HL-60/S4 treated with phorbol 12-myristate 13-acetate at 8.2 ng/mL for 4 days and 3 days (cell line): ENCODE data around the gene FFAR3.
"Not testable (repeated sequence)": the region's sequence is repeated elsewhere in the genome, so short reads cannot be mapped to it uniquely, and the experiment has no call there.

Experiments
- in situ Hi-C: fragments of 300-500 bp; cut with MboI; formaldehyde crosslinking; loops from 2 replicates; pipeline ENCODE4 v1.15.0; 2022; ENCODE audit warnings: low sequenced_read_pairs

FFAR3 gene

DNA sequence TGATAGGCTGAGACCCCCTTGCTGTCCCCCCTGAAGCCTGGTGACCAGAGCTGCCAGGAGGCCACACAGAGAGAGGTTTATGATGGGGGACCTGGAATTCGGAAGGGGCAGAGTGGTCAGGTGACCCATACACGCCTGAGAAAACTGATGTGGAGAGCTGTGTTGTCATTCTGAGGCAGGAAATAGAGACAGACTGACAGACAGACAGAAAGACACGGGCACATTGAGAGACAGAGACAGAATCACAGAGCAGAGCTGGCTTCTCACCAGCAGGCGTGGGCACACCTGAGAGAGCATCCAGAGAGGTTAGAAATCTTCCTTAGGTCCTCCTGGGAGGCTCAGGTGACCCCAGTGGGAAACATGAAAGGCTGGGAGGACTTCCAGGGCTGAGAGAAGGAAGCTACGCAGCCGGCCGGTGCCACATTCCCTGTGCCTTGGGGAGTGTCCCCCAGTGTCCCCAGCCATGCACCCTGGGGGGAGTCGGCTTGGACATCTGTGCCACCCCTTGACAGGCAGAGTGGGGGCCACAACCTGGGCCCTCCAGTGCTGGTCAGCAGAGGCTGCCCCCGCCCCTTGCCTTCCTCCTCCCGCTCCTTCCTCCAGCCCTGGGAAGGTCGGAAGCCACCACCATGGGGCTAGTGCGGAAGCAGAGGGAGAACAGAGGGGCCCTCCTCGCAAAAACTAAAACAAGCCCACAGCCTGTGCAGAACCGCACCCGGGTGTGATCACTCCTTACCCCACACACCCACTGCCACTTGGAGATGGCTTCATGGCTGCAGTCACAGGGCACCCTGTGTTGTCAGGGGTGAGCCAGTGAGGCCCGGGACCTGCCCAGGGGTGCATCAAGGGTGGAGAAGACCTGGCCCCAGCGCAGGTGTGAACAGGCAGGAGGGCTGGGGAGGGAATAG is 8.4 kb upstream of the FFAR3 start:
- in situ Hi-C loops: no loop called here

DNA sequence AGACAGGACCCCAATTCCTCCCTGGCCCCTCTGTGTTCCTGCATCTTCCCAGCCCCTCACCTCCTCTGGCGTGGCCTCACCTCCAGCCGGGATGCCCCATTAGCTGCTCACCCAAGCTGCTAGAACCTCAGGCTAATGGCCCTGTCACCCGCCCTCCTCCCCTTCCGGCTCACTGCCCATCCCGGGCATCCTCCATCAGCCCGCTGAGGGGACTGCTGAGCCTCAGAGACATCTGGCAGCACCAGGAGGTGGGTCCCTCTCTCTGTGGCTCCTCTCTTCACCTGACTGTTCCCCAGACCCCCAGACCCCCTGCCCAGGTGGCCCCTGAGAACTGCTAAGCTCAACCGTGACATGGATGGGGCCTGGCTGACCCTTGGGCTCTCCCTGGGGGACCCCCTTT is 7.7 kb upstream of the FFAR3 start:
- in situ Hi-C loops: no loop called here

DNA sequence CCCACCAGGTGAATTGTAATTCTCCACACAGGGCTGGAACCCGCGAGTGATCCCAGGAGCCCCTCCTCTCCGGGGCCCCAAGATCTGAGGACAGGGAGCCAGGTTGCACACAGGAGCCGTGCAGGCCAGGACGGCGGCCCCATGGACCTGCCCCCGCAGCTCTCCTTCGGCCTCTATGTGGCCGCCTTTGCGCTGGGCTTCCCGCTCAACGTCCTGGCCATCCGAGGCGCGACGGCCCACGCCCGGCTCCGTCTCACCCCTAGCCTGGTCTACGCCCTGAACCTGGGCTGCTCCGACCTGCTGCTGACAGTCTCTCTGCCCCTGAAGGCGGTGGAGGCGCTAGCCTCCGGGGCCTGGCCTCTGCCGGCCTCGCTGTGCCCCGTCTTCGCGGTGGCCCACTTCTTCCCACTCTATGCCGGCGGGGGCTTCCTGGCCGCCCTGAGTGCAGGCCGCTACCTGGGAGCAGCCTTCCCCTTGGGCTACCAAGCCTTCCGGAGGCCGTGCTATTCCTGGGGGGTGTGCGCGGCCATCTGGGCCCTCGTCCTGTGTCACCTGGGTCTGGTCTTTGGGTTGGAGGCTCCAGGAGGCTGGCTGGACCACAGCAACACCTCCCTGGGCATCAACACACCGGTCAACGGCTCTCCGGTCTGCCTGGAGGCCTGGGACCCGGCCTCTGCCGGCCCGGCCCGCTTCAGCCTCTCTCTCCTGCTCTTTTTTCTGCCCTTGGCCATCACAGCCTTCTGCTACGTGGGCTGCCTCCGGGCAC is 6.7 kb upstream of the FFAR3 start:
- in situ Hi-C loops: no loop called here

DNA sequence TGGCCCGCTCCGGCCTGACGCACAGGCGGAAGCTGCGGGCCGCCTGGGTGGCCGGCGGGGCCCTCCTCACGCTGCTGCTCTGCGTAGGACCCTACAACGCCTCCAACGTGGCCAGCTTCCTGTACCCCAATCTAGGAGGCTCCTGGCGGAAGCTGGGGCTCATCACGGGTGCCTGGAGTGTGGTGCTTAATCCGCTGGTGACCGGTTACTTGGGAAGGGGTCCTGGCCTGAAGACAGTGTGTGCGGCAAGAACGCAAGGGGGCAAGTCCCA is 6.1 kb upstream of the FFAR3 start:
- in situ Hi-C loops: no loop called here

DNA sequence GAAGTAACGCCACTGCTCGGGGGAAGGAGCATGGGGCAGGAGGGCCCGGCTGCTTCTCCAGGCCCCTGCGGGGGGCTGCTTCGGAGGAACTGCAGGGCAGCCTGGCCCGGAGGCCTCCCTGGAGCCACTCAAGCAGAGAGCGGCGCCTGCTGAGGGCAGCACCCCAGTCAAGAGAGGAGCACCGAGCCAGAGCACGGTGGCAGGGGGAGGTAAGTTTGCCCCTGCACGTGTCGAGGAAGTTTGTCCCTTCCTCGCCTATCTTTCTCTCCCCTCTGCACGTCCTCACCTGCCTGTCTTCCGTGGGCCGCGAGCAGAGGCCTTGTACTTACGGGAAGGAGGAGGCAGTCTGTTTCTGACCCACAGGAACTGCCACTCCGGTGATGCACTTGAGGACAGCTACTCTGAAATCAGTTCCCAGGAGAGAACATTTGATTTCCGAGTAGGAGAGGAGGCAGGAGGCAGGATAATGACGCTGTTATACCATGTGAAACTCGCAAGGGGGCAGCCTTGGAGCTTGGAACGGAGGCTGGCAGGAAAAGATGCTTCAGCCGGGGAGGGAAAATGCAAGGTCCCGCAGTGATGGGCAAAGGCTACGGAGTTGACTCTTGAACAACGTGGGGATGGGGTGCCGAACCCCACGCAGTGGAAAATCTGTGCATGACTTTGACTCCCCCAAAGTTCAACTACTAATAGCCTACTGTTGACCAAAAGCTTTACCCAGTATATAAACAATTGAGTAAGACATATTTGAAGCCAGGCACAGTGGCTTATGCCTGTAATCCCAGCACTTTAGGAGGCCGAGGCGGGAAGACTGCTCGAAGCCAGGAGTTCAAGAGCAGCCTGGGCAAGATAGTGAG is 5.6 kb upstream of the FFAR3 start:
- in situ Hi-C loops: no loop called here

DNA sequence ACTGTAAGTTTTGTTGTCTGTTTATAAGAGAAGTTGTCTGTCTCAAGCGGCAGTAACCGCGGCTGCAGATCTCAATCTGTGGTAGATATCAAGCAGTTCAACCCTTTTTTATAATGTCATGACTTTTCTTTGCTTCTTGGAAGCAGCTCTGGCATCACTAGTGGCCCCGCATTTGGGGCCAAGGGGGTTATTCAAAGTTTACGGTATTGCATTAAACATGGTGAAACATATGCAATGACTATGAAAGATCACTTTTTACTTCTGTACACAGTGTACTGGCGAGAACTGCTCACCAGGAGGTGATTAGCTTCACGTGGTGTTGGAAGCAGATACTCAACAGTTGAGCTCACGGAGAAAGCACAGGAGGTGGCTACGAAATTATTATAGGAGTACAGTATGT is 4.6 kb upstream of the FFAR3 start:
- in situ Hi-C loops: no loop called here

DNA sequence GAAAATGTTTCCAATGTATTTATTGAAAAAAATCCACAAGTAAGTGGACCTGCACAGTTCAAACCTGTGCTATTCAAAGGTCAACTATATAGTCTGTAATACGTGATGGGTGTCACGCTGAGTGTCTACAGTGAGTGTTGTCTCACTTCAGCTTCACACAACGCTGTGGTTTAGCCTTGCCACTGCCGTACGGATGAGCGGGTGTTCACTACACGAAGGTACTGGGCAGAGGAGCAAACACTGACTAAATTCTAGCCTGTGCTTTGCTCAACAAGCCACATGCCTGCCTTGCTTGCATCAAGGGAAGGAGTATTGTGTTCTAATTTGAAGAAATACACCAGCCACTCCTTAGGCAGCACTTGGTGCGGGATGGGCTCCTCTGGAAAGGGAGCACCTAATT is 3.4 kb upstream of the FFAR3 start:
- in situ Hi-C loops: loop anchor here (5.0 kb wide), 1 partner anchor 112 kb away; no protein-coding TSS in a partner anchor

DNA sequence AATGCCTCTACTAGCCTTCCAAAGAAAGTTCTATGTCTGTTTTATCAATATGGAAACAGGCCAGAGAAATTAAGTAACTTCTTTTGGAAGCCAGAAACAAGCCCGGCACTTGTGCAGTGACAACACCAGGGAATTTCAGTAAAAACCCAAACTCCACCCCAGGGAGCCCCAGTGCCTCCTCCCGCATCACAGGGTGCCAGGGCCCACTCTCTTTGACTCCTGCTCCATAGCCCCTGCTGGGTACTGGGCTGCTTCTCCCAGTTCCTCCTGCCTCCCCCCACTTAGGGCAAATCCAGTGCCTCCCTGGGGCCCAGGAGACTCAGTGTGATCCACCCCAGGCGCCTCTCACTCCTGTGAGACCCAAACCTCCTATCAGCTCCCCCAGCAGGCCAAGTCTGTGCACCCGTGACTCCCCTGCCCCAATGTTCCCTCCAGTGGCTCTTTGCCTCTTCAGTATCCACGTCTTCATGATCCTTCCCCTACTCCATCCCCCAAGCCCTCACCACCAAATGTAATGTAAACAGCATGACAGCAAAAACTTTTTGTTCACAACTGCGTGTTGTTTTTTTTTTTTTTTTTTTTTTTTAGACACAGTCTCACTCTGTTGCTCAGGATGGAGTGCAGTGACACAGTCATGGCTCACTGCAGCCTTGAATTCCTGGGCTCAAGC is 2.3 kb upstream of the FFAR3 start:
- in situ Hi-C loops: loop anchor here (5.0 kb wide), 1 partner anchor 111 kb away; no protein-coding TSS in a partner anchor

DNA sequence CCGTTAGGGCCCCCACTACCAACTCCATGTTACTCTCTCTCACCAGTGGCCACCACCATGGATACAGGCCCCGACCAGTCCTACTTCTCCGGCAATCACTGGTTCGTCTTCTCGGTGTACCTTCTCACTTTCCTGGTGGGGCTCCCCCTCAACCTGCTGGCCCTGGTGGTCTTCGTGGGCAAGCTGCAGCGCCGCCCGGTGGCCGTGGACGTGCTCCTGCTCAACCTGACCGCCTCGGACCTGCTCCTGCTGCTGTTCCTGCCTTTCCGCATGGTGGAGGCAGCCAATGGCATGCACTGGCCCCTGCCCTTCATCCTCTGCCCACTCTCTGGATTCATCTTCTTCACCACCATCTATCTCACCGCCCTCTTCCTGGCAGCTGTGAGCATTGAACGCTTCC is 574 bp downstream of the FFAR3 start:
- in situ Hi-C loops: loop anchor here (5.0 kb wide), 1 partner anchor 108 kb away; no protein-coding TSS in a partner anchor

DNA sequence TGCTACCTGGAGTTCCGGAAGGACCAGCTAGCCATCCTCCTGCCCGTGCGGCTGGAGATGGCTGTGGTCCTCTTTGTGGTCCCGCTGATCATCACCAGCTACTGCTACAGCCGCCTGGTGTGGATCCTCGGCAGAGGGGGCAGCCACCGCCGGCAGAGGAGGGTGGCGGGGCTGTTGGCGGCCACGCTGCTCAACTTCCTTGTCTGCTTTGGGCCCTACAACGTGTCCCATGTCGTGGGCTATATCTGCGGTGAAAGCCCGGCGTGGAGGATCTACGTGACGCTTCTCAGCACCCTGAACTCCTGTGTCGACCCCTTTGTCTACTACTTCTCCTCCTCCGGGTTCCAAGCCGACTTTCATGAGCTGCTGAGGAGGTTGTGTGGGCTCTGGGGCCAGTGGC is 1.1 kb downstream of the FFAR3 start:
- in situ Hi-C loops: loop anchor here (5.0 kb wide), 1 partner anchor 108 kb away; no protein-coding TSS in a partner anchor

DNA sequence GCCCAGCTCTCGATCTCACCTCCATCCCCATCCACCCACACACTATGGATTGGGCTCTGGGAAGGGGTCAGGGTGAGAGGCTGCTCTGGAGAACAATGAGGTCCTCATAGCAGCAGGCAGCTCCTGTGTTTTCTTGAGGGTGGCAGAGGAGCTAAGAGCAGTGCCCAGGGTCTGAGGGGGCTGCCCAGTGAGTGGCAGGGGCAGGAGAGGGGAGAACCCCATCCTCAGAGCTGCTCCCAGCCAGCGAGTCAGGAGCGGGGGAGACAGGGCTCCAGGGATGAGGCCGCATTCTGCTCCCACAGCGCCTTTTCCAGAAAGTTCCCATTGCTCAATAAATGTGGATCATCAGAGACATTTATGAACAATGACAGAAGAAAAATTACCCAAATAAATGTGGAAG is 1.8 kb downstream of the FFAR3 start:
- in situ Hi-C loops: not testable (repeated sequence)

DNA sequence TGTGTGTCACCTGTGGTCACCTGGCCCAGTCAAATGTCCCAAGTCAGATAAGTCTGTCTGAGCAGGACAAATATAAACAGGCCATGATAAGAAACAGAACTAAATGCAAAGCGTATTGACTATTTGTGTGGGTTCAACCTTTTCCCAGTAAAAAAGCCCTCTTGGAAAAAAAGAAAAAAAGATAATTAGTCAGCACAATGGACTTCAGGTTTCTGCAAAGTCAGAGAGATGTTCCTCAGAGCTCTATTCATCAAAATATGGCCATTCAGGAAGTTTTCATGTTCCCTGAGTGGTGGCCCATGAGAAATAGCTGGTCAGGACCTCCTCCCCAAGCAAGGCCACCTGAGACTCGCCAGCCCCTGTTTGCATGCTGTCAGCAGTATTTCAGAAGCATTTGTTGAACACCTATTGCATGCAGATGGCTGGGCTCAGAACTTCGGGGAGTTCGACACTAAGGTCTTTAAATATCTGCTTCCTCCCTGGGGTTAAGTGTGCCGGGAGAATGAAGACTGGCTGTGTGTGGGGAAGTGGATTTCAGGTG is 2.7 kb downstream of the FFAR3 start:
- in situ Hi-C loops: no loop called here

DNA sequence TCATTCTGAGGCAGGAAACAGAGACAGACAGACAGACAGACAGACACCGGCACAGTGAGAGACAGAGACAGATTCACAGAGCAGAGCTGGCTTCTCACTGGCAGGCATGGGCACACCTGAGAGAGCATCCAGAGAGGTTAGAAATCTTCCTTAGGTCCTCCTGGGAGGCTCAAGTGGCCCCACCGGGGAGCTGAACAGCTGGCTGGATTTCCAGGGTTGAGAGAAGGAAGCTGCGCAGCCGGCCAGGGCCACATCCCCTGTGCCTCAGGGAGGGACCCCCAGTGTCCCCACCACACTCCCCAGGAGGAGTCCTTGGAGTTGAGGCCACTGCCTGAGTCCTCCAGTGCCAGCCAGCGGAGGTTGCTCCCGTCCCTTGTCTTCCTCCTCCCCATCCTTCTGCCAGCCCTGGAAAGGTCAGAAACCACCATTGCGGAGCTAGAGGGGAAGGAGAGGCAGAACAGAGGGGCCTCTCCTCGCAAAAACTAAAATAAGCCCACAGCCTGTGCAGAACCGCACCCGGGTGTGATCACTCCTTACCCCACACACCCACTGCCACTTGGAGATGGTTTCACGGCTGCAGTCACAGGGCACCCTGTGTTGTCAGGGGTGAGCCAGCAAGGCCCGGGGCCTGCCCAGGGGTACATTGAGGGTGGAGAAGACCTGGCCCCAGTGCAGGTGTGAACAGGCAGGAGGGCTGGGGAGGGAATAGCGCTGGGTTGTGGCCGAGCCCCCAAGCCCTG is 4.2 kb downstream of the FFAR3 start:
- in situ Hi-C loops: no loop called here

DNA sequence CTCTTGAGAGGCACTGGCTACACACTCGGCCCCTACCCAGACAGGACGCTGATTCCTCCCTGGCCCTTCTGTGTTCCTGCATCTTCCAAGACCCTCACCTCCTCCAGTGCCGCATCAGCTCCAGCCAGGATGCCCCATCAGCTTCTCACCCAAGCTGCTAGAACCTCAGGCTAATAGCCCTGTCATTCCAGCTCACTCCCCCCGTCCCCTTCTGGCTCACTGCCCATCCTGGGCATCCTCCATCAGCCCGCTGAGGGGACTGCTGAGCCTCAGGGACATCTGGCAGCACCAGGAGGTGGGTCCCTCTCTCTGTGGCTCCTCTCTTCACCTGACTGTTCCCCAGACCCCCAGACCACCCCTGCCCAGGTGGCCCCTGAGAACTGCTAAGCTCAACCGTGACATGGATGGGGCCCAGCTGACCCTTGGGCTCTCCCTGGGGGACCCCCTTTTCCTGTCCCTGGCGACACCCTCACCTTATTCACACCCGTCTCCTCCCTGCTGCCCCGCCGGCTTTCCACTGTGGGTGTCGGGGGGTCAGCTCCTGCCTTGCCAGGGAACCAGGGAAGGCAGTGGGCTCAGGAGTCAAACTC is 4.8 kb downstream of the FFAR3 start:
- in situ Hi-C loops: no loop called here

DNA sequence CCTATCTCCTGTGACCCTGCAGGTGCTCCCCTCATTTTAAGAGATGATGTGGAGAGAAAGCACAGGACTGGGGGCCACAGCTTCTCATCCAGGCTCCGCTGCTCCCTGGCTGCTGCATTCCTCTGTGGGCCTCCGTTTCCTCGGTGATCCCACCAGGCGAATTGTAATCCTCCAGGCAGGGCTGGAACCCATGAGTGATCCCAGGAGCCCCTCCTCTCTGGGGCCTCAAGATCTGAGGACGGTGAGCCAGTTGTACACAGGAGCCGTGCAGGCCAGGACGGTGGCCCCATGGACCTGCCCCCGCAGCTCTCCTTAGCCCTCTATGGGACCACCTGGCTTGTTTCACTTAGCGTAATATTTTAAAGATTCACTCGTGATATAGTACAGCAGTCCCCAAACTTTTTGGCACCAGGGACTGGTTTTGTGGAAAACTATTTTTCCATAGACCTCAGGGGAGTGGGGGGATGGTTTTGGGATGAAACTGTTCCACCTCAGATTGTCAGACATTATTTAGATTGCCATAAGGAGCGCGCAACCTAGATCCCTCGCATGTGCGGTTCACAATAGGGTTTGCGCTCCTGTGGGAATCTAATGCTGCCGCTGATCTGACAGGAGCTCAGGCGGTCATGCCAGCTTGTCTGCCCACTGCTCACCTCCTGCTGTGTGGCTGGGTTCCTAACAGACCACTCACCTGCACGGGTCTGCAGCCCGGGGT is 5.6 kb downstream of the FFAR3 start:
- in situ Hi-C loops: no loop called here

DNA sequence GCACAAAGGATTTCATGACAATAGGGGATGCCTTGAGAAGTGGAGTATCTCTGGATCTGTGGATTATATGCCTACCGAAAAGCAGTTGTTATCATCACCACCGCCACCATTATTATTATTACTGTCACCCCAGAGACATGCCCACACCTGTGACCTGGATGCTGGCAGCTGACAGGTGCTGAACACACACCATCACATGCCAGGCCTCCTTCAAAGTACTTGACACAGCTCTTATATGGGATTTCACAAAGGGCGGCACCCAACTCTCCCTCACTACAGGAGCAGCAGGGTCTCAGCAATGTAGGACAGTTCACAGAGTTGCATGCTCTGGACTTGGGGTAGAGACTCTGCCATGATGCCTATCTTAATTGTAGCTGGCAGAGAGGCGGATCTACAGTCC is 7.0 kb downstream of the FFAR3 start:
- in situ Hi-C loops: no loop called here

DNA sequence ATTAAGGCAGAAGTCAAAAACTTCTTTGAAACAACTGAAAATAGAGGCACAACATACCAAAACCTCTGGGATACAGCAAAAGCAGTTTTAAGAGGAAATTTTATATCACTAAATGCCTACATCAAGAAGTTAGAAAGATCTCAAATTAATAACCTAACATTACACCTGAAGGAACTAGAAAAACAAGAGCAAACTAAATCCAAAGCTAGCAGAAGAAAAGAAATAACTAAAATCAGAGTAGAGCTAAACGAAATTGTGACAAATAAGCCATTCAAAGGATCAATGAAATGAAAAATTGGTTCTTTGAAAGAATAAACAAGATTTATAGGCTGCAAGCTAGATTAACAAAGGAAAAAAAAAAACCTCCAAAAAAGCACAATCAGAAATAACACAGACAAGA is 10.1 kb downstream of the FFAR3 start:
- in situ Hi-C loops: no loop called here

DNA sequence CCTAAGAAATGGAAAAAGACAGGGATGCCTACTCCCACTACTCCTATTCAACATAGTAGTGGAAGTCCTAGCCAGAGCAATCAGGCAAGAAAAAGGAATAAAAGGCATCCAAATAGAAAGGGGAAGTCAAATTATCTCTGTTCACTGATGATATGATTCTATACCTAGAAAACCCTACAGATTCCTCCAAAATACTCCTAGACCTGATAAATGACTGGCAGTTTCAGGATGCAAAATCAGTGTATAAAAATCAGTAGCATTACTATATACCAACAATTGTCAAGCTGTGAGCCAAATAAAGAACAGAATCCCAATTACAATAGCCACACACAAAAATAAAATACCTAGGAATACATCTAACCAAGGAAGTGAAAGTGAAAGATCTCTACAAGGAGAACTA is 11.3 kb downstream of the FFAR3 start:
- in situ Hi-C loops: no loop called here

DNA sequence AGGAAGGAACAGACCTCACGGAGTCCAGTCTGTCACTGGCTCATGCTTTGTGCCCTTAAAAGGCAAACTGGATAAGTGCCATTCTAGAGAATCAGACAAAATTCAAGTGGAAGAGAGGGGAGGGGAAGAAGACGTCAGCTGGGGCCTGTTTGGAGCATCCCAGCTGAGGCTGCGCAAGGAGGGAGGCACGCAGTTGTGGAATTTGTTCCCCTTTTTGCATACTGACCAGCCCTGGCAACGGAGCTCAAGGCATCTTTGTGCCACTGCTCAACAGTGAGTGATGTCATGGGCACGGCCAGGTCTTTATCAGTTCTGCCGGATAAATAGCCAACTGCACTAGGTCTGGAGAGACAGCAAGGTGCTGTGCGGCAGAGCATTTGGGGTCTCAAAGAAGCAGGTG is 12.5 kb downstream of the FFAR3 start, which contains the start of gene GPR42:
TSS of gene GPR42 (plus strand) at position 347 of the 400 bp plus-strand sequence. CDS start 292 bp downstream, outside the sequence.
- in situ Hi-C loops: no loop called here
